Esophagus muscularis mucosa (tissue), 4 donors: ENCODE data around the gene FKBP2.

ENCODE experiments used
- CTCF ChIP-seq, 3 experiments: fragments of 200-600 bp in 2 of 3; fragments of 450-650 bp in 1 of 3; sonication (generic) in 2 of 3; IDR thresholded peaks; one replicate each; pipeline ENCODE4 v1.5.1; 2017 to 2019; ENCODE audit warnings: antibody characterized with exemption in 3 of 3, mild to moderate bottlenecking in 2 of 3, moderate library complexity in 1 of 3
- EP300 ChIP-seq: sonication (generic); formaldehyde crosslinking; IDR thresholded peaks from one replicate; pipeline ENCODE4 v1.6.1; 2017; ENCODE audit warnings: antibody characterized with exemption
- POLR2A ChIP-seq: fragments of 450-650 bp; IDR thresholded peaks from one replicate; pipeline ENCODE4 v1.6.1; 2017; ENCODE audit warnings: antibody characterized with exemption, moderate library complexity, mild to moderate bottlenecking, low read depth

- TF ChIP-seq EP300 (no peak), CTCF (IDR thresholded peaks at IDR 0.05) (no peak), POLR2A (no peak)
Observed at GRCh38 chr11:64230985-64231365, 9.9 kb upstream of the FKBP2 start.
